HS-27A (cell line): Measurements from ENCODE around the gene MARCHF2.
"Not testable (repeated sequence)": the region's sequence is repeated elsewhere in the genome, so short reads cannot be mapped to it uniquely, and the experiment has no call there.

ENCODE experiments used
- DNase-seq: peaks from one replicate; pipeline ENCODE4 v3.0.0-alpha.2; 2012; ENCODE audit warnings: low read depth, missing footprints

MARCHF2 gene

DNA sequence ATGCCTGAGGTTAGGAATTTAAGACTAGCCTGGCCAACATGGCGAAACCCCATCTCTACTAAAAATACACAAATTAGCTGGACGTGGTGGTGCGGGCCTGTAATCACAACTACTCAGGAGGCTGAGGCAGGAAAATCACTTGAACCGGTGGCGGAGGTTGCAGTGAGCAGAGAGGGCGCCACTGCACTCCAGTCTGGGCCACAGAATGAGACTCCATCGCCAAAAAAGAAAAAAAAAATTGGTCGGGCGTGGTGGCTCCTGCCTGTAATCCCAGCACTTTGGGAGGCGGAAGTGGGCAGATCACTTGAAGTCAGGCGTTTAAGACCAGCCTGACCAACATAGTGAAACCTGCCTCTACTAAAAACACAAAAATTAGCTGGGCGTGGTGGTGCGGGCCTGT is 2.4 kb upstream of the MARCHF2 start:
- DNase-seq, result not testable (repeated sequence)

GRCh38 chr19:8413629-8413995 is 507 bp downstream of the MARCHF2 start:
- DNase-seq, result no peak

DNA sequence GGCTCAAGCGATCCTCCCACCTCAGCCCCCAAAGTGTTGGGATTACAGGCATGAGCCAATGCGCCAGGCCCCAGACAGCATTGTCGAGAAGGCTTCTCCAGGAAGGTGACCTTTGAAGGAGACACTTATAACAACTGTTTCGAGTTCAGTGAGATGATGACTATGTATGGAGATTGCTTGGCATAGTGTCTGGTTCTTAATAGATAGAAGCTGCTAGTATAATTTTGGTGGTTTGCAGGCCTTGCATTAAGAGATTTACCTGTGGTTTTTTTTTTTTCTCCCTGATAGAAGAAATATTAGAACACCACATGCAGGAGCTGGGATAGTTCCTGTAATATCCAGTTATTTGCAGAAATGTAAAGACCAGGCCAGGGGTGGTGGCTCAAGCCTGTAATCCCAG is 3.7 kb downstream of the MARCHF2 start:
- DNase-seq, result no peak

DNA sequence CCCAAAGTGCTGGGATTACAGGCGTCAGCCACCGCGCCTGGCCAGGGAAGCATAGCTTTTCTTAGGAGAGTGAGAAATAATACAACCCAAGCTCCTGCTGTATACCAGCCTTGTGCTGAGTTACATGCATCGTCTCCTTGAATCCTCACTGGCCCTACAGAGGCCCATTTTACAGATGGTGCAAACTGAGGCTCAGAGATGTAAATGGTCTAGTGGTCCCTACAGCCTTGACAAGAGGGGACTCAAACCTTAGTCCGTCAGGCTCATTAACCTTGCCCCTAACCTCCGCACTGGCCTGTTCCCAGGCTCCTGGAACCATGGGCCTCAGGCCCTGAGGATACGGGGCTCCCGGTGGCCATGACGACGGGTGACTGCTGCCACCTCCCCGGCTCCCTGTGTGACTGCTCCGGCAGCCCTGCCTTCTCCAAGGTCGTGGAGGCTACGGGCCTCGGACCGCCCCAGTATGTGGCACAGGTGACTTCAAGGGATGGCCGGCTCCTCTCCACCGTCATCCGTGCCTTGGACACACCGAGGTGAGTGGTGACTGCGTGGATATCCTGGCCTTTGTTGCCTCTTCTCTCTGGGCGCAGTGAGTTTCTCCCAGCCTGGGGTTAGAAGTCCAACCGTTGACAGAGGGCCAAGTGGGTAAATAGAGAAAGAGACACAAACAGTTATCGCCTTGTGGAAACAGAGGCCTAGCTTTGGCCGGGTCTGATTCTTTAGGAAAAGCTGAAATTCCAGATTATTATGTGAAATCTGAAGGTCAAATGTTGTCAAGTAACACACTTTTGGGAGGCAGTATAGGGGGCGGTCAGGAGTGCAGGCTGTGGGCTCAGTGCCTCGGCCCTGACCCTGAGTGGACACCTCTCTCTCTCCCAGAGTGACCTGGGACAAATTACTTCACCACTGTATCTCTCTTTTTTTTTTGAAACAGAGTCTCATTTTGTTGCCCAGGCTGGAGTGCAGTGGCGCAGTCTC is 8.7 kb downstream of the MARCHF2 start:
- DNase-seq, result no peak

DNA sequence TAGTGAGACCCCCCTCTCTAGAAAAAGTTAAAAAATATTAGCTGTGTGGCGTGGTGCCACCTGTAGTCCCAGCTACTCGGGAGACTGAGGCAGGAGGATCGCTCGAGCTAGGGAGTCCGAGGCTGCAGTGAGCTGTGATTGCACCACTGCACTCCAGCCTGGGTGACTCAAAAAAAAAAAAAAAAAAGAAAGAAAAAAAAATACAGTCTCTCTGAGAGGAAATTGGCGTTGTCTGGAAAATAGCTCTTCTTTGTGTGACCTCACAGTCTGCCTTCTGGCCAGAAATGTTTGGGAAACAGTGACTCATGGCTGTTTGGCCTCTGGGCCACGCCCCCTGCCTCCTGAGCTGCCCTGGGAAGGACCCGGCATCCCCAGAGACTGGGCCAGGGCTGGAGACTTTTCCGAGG is 10.7 kb downstream of the MARCHF2 start:
- DNase-seq, result peak; percentile 83

GRCh38 chr19:8425331-8425730 is 12.2 kb downstream of the MARCHF2 start:
- not testable (repeated sequence) for DNase-seq

DNA sequence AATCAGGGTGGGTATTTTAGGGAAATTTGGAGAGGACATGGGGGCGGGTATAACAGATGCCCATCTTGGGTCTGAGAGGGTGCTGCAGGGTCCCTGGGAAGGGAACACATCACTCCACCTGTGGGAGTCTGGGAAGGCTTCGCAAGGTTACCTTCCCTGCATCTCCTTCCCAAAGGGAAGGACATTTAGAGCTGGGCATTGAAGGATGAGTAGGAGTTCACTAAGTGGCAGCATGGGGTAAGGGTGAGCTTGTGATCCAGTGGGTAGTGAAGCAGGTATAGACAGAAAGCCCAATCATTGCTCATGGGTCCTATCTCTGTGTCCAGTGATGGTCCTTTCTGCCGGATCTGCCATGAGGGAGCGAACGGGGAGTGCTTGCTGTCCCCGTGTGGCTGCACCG is 13.2 kb downstream of the MARCHF2 start:
- no peak for DNase-seq

DNA sequence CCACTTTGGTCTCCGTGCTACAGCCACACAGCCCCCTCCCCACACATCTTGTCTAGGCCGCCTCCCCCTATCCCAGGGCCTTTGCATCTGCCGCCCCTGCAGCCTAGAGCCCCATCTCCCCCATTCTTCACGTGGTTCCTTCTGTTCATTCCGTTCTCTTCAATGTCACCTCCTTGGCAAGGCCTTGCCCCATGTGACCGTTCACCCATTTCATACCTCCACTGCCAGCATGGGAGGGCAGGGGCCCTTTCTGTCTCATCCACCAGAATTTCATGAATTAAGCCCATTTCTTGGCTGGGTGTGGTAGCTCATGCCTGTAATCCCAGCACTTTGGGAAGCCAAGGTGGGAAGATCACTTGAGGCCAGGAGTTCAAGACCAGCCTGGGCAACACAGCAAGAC is 15.9 kb downstream of the MARCHF2 start:
- DNase-seq, result no peak

DNA sequence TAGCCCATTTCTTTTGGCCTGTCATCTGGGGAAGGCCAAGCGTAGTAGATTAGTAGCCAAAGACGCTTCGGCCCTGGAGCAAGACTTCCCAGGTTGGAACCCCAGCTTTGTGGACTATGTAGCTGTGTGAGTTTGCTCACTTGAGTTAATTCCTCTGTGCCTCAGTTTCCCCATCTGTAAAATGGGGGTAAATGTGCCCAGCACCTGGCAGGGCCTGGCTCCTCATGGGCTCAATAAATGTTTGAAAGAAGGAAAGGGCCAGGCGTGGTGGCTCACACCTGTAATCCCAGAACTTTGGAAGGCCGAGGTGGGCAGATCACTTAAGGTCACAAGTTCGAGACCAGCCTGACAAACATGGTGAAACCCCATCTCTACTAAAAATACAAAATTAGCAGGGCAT is 16.7 kb downstream of the MARCHF2 start:
- DNase-seq, result no peak

DNA sequence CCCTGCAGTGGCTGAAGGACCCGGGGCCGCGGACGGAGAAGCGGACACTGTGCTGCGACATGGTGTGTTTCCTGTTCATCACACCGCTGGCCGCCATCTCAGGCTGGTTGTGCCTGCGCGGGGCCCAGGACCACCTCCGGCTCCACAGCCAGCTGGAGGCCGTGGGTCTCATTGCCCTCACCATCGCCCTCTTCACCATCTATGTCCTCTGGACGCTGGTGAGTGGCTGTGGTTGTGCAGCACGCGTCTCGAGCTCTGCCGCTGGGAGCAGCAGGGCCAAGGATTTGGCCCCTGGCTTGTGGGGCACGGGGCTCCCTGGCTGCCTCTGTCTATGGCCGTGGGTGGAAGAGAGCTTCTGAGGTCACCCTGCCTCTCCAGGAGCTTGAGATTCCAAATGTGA is 17.5 kb downstream of the MARCHF2 start:
- DNase-seq, result no peak

DNA sequence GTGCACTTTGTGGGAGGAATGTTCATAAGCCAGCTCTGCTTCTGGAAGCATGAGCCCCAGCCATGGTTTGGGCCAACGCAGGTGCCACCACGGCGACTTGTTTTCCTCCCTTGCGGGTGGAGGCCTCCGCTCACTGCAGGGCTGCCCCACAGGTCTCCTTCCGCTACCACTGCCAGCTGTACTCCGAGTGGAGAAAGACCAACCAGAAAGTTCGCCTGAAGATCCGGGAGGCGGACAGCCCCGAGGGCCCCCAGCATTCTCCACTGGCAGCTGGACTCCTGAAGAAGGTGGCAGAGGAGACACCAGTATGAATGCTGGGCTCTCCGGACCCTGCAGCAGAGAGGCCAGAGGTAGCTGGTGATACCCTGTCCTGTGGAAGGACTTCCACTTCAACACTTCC is 25.1 kb downstream of the MARCHF2 start:
- no peak for DNase-seq

- DNase-seq, result no peak
Observed at GRCh38 chr19:8441725-8442544, 28.8 kb downstream of the MARCHF2 start.

DNA sequence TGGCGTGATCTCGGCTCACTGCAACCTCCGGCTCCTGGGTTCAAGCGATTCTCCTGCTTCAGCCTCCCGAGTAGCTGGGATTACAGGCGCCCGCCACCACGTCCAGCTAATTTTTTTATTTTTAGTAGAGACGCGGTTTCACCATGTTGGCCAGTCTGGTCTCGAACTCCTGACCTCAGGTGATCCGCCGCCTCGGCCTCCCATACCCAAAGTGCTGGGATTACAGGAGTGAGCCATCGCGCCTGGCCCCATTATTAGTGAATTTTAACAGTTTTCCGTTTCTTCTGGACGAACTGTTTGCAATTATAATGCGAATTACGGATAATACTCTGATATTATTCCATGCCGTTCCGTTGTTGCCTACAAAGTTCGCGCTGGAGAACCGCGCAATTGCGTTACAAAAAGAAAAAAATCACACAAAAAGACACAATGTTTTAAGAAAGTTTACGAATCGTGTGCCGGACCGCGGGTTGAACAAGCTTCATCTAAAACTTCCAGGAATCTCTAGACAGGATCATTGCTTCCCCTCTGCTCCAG is 31.1 kb downstream of the MARCHF2 start:
- DNase-seq, result not testable (repeated sequence)

DNA sequence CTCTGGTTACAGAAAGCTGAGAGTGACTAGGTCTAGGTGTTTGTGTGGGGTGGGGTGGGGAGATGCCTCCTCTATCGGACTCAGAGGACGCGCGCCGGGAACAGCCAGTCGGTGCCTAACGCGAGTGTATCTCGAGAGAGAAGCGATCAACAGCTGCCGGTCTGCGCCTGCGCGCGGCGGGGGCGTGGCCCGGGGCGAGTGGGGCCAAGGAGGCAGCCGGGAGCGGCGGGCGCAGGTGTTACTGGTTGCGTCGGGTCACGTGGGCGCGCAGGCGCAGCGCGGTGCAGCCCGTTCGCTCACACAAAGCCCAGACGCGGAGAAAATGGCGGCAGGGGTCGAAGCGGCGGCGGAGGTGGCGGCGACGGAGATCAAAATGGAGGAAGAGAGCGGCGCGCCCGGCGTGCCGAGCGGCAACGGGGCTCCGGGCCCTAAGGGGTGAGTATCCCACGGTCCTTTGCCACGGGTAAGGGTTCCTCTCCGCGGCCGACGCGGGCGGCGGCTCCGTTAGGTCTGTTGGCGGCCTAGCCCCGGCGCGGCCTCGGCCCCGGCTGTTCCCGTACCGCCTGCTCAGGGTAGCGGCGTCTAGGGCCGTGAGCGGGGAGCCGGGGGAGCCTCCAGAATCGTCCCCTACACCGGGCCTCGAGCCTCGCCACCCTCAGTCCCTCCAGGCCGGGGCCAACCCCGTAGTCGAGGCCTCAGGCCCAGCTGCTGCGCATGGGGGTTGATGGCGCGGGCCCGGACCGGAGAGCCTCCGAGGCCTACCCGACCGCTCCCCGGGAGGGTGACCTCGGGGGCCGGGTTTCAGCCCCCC is 31.8 kb downstream of the MARCHF2 start, which contains the start of gene HNRNPM:
Gene HNRNPM, plus strand, starts transcription at position 299 of the 811 bp plus-strand sequence. Its CDS starts 24 bp downstream, at position 323.
- DNase-seq, result peak; percentile 82

GRCh38 chr19:8445488-8446001 is 32.4 kb downstream of the MARCHF2 start:
- DNase-seq, result no peak

DNA sequence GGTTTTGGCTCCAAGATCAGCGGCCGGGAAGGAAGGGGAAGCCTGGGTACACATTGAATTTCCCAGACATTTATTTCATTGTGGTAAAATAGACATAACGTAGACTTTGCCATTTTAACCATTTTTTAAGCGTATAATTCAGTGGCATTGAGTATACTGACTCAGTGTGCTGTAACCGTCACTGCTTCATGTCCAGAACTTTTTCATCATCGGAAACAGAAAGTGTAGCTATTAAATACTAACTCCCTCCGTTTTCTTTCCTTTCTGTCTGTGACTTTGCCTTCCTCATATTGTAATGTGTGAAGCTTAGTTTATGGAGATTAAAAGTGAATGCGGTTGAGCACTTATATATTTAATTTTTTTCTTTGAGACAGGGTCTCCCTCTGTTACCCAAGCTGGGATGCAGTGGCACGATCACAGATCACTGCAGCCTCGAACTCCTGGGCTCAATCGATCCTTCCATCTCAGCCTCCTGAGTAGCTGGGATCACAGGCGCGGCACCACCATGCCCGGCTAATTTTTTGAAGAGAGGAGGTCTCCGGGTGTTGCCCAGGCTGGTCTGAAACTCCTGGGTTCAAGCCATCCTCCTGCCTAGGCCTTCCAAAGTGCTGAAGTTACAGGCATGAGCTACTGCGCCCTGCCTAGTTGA is 33.1 kb downstream of the MARCHF2 start:
- no peak for DNase-seq

GRCh38 chr19:8449830-8450229 is 36.7 kb downstream of the MARCHF2 start:
- no peak for DNase-seq

DNA sequence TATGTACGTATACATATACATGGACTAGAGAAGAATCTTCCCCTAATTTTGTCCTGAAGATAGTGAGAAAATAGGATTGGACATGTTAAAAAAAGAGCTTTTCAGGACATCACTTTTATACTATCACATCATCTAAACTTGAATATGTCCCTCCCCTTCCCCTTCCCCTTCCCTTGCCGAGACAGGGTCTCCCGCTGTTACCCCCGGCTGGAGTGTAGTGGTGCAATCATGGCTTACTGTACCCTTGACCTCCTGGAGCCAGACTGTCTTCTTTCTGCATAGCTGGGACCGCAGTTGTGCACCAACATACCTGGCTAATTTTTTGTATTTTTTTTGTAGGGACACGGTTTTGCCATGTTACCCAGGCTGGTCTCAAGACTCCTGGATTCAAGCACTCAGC is 38.3 kb downstream of the MARCHF2 start:
- no peak for DNase-seq

DNA sequence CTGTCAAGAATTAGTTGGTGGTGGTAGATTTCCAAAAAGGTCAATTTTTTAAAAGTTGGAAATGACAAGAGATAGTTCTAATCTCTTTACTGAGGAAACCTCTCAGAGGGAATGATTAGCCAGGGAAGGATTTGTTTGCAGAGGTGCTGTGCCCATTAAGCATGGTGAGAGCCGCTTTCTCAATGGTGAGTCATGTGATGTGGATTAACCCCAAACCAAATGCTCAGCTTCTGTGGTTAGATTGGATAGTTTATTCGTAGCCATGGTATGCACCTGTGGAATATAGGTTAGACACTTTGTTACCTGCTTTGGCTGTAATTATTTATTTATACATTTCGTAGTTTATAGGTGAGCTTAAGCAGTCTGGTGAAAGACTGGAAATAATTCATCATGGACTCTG is 38.8 kb downstream of the MARCHF2 start:
- no peak for DNase-seq

GRCh38 chr19:8452446-8453123 is 39.5 kb downstream of the MARCHF2 start:
- DNase-seq, result no peak
